ENCODE measurements around the gene ACP4.

GRCh38 chr19:50838239-50838638 is 48.0 kb downstream of the ACP4 start:
- TF ChIP-seq, protein P1, sequence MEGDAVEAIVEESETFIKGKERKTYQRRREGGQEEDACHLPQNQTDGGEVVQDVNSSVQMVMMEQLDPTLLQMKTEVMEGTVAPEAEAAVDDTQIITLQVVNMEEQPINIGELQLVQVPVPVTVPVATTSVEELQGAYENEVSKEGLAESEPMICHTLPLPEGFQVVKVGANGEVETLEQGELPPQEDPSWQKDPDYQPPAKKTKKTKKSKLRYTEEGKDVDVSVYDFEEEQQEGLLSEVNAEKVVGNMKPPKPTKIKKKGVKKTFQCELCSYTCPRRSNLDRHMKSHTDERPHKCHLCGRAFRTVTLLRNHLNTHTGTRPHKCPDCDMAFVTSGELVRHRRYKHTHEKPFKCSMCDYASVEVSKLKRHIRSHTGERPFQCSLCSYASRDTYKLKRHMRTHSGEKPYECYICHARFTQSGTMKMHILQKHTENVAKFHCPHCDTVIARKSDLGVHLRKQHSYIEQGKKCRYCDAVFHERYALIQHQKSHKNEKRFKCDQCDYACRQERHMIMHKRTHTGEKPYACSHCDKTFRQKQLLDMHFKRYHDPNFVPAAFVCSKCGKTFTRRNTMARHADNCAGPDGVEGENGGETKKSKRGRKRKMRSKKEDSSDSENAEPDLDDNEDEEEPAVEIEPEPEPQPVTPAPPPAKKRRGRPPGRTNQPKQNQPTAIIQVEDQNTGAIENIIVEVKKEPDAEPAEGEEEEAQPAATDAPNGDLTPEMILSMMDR (IDR thresholded peaks at IDR 0.05; ENCODE audit: low read depth, low read length) = peak; percentile 55
- TF ChIP-seq EZH2phosphoT487 (IDR thresholded peaks at IDR 0.05; ENCODE audit: low read depth) = no peak

All from OCI-LY3 (cell line).